Calu3 (cell line): ENCODE data around the gene TKTL1. TPM values are rescaled to one million over a fixed set of nuclear protein-coding genes. Genes with fewer than 3 reads are reported as not detected.

Source experiments
- BruUV-seq: library from RNA; stranded (reverse); fragments of 400-500 nt; replicated peaks from 2 replicates; lab custom pipeline; 2021; lab: Mats Ljungman, UMichigan
- CTCF ChIA-PET: fragments of 300-600 bp; sonication (Branson Sonifier 250); formaldehyde crosslinking; loops from one replicate; lab custom pipeline; 2022; ENCODE audit warnings: antibody characterized with exemption; lab: Charles Lee
- DNase-seq: peaks from one replicate; pipeline ENCODE4 v3.0.0; 2022
- H3K27ac Mint-ChIP-seq: one replicate; pipeline ENCODE4 v1.8.0; 2022; ENCODE audit warnings: mixed read lengths; ENCODE audit not compliant: unreplicated experiment
- H3K27me3 Mint-ChIP-seq: one replicate; pipeline ENCODE4 v1.8.0; 2022; ENCODE audit warnings: mixed read lengths; ENCODE audit not compliant: unreplicated experiment
- H3K36me3 Mint-ChIP-seq: one replicate; pipeline ENCODE4 v1.8.0; 2022; ENCODE audit warnings: mild to moderate bottlenecking, moderate library complexity, mixed read lengths; ENCODE audit not compliant: insufficient read depth, unreplicated experiment
- H3K4me1 Mint-ChIP-seq: one replicate; pipeline ENCODE4 v1.8.0; 2022; ENCODE audit warnings: mild to moderate bottlenecking, low read depth, mixed read lengths; ENCODE audit not compliant: unreplicated experiment
- H3K4me3 Mint-ChIP-seq: one replicate; pipeline ENCODE4 v1.8.0; 2022; ENCODE audit warnings: mild to moderate bottlenecking, low read depth, moderate library complexity, mixed read lengths; ENCODE audit not compliant: unreplicated experiment
- H3K9me3 Mint-ChIP-seq: one replicate; pipeline ENCODE4 v1.8.0; 2022; ENCODE audit warnings: low read depth, mixed read lengths; ENCODE audit not compliant: unreplicated experiment
- intact Hi-C: fragments of 100-400 bp; cut with micrococcal nuclease; formaldehyde crosslinking; loops from one replicate; pipeline ENCODE4 v1.10.0; 2022; ENCODE audit not compliant: unreplicated experiment
- total RNA-seq: library from RNA; stranded (reverse); gene quantifications from 2 replicates; pipeline ENCODE4 v1.2.3, GENCODE V29; 2022
- TF ChIP-seq, protein P1 (sequence below): fragments of 200-600 bp; IDR thresholded peaks from one replicate; pipeline ENCODE4 v1.8.0; 2022; ENCODE audit warnings: antibody characterized with exemption; ENCODE audit not compliant: unreplicated experiment

The TKTL1 gene
- total RNA-seq, 1 experiment from 2014 or later: not detected

GRCh38 chrX:154370300-154371016 is 74.9 kb downstream of the TKTL1 start:
- CTCF ChIA-PET: interaction anchor here (0.6 to 0.8 kb wide), 4 partner anchors 28 to 703 kb away, joined by 3 to 11 read pairs (median 4); partner anchors contain the start of gene RPL10
- TSS peak; percentile 47 for BruUV-seq
- peaks cover 9% of the 10 kb centered on the region for H3K4me1 Mint-ChIP-seq
- peak overlapping the region; percentile 92 for H3K27ac Mint-ChIP-seq
- TF ChIP-seq, protein P1, sequence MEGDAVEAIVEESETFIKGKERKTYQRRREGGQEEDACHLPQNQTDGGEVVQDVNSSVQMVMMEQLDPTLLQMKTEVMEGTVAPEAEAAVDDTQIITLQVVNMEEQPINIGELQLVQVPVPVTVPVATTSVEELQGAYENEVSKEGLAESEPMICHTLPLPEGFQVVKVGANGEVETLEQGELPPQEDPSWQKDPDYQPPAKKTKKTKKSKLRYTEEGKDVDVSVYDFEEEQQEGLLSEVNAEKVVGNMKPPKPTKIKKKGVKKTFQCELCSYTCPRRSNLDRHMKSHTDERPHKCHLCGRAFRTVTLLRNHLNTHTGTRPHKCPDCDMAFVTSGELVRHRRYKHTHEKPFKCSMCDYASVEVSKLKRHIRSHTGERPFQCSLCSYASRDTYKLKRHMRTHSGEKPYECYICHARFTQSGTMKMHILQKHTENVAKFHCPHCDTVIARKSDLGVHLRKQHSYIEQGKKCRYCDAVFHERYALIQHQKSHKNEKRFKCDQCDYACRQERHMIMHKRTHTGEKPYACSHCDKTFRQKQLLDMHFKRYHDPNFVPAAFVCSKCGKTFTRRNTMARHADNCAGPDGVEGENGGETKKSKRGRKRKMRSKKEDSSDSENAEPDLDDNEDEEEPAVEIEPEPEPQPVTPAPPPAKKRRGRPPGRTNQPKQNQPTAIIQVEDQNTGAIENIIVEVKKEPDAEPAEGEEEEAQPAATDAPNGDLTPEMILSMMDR: no peak
- peaks cover 90% of the 10 kb centered on the region for H3K36me3 Mint-ChIP-seq
- DNase-seq: no peak
- H3K9me3 Mint-ChIP-seq: no peaks in the 10 kb centered on the region
- no peaks in the 10 kb centered on the region for H3K27me3 Mint-ChIP-seq
- intact Hi-C loops: no loop called here
- peak overlapping the region; percentile 79 for H3K4me3 Mint-ChIP-seq

DNA sequence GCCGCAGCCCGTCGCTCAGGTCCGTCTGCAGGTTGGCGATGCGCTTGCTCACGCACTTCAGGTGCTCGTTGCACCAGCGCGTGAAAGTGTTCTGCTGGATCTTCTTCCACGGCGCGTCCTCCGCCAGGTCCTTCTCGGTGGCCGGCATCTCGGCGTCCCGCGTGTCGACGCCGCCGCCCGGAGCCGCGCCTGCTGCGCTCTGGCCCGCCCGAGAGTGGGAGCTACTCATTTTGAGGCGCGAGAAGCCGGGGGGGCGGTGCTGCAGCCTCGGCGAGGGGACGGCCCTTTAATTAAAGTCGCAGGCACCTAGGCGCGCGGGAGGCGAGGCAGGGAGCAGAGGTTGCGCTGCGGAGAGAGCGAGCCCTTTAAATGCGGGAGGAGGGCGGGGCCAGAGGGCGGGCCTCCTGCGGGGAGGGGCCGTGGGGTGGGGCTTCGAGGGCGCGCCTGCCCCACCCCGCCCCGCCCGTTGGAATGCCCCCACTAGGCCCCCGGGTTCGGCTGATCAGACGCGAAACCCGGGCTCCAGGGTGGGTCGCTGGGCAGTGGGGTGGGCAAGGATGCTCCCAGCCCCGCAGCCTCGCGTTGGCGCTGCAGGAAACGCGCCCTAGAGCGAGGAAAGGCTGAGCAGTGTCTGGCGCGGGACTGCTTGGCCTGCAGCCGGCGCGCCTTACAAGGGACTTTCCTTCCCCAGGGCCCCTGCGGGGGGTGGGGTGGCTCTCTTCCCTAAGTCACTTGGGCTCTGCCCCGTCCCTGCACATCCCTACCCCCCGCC is 75.6 kb downstream of the TKTL1 start:
- peak; percentile 95 for DNase-seq
- H3K36me3 Mint-ChIP-seq: peaks cover 83% of the 10 kb centered on the region
- H3K27me3 Mint-ChIP-seq: no peaks in the 10 kb centered on the region
- H3K4me1 Mint-ChIP-seq: peaks cover 9% of the 10 kb centered on the region
- TF ChIP-seq, protein P1: no peak
- intact Hi-C loops: no loop called here
- BruUV-seq: no TSS peak
- CTCF ChIA-PET: interaction anchor here (0.6 to 0.8 kb wide), 4 partner anchors 27 to 703 kb away, joined by 3 to 11 read pairs (median 4); partner anchors contain the start of gene RPL10
- H3K4me3 Mint-ChIP-seq: peak overlapping the region; percentile 79
- peak overlapping the region; percentile 66 for H3K27ac Mint-ChIP-seq
- H3K9me3 Mint-ChIP-seq: no peaks in the 10 kb centered on the region

- peaks cover 9% of the 10 kb centered on the region for H3K4me1 Mint-ChIP-seq
- H3K27me3 Mint-ChIP-seq: no peaks in the 10 kb centered on the region
- peak overlapping the region; percentile 80 for H3K27ac Mint-ChIP-seq
- DNase-seq: no peak
- no peaks in the 10 kb centered on the region for H3K9me3 Mint-ChIP-seq
- CTCF ChIA-PET: no interaction called here
- TF ChIP-seq, protein P1: no peak
- intact Hi-C loops: no loop called here
- peak overlapping the region; percentile 79 for H3K4me3 Mint-ChIP-seq
- peaks cover 77% of the 10 kb centered on the region for H3K36me3 Mint-ChIP-seq
- no TSS peak for BruUV-seq
These were observed 76.2 kb downstream of the TKTL1 start for GRCh38 chrX:154371789-154372300.

- H3K4me1 Mint-ChIP-seq: peaks cover 9% of the 10 kb centered on the region
- no peaks in the 10 kb centered on the region for H3K27me3 Mint-ChIP-seq
- no TSS peak for BruUV-seq
- peaks cover 69% of the 10 kb centered on the region for H3K36me3 Mint-ChIP-seq
- peak; percentile 82 for DNase-seq
- CTCF ChIA-PET: interaction anchor here (0.8 to 1.7 kb wide), 7 partner anchors 9 to 154 kb away, joined by 5 to 8 read pairs (median 6); partner anchors contain the start of genes ATP6AP1 and DNASE1L1
- H3K9me3 Mint-ChIP-seq: no peaks in the 10 kb centered on the region
- peak overlapping the region; percentile 79 for H3K4me3 Mint-ChIP-seq
- TF ChIP-seq, protein P1: no peak
- intact Hi-C loops: no loop called here
- H3K27ac Mint-ChIP-seq: peak overlapping the region; percentile 80
These were observed 77.0 kb downstream of the TKTL1 start for GRCh38 chrX:154372612-154373022.
